Small intestine (tissue), 7 donors: ENCODE measurements around the gene ZNF541. TPM values are rescaled to one million over a fixed set of nuclear protein-coding genes. Genes with fewer than 3 reads are reported as not detected.

Source experiments
- DNase-seq, 2 donors: peaks; one replicate each; pipeline versions ENCODE4 v3.0.0 to v3.0.0-alpha.2; 2013
- FAIRE-seq: peaks from 2 replicates; lab custom pipeline; 2012; peaks lifted over from hg19 to GRCh38; lab: Jason Lieb, UNC
- H3K27ac ChIP-seq, 3 donors: one replicate each; pipeline ENCODE4 v1.5.1; 2013; ENCODE audit warnings: low read length in 2 of 3, mild to moderate bottlenecking in 2 of 3, control low read depth in 1 of 3, inconsistent platforms in 1 of 3, low read depth in 1 of 3, moderate library complexity in 1 of 3
- H3K27me3 ChIP-seq, 3 donors: one replicate each; pipeline ENCODE4 v1.6.1; 2013; ENCODE audit warnings: low read length in 3 of 3, inconsistent platforms in 1 of 3; ENCODE audit not compliant: control insufficient read depth in 3 of 3, insufficient read depth in 3 of 3
- H3K36me3 ChIP-seq, 3 donors: one replicate each; pipeline ENCODE4 v1.6.1; 2013; ENCODE audit warnings: low read length in 3 of 3, inconsistent platforms in 1 of 3, low read depth in 1 of 3, mild to moderate bottlenecking in 1 of 3, moderate library complexity in 1 of 3; ENCODE audit not compliant: control insufficient read depth in 3 of 3, insufficient read depth in 2 of 3
- H3K4me1 ChIP-seq, 3 donors: one replicate each; pipeline ENCODE4 v1.6.1; 2013; ENCODE audit warnings: low read length in 2 of 3, inconsistent platforms in 1 of 3, low read depth in 1 of 3, mild to moderate bottlenecking in 1 of 3, moderate library complexity in 1 of 3; ENCODE audit not compliant: control insufficient read depth in 3 of 3, insufficient read depth in 2 of 3
- H3K4me3 ChIP-seq, 3 donors: one replicate each; pipeline ENCODE4 v1.5.1; 2013; ENCODE audit warnings: low read length in 3 of 3, control low read depth in 1 of 3, inconsistent platforms in 1 of 3, low read depth in 1 of 3, mild to moderate bottlenecking in 1 of 3, moderate library complexity in 1 of 3
- H3K9me3 ChIP-seq, 2 donors: one replicate each; pipeline ENCODE4 v1.6.1; 2013; ENCODE audit warnings: low read depth in 1 of 2, low read length in 1 of 2; ENCODE audit not compliant: control insufficient read depth in 2 of 2, insufficient read depth in 1 of 2
- WGBS, 3 donors: extraction: QIAGEN DNeasy Blood & Tissue Kit; methylation state at CpG; one replicate each; pipeline ENCODE4 v1.1.7; 2013; 5-methylcytosine and 5-hydroxymethylcytosine counted together
- polyA plus RNA-seq, 4 donors: library from polyadenylated mRNA; stranded (reverse) in 3 of 4; unstranded in 1 of 4; fragments of 200-250 nt in 3 of 4; fragments of 120-200 nt in 1 of 4; gene quantifications; one replicate each; pipeline versions ENCODE4 v1.2.1 to v1.2.3, GENCODE V29; 2013
- donor health status: healthy with polysubstance abuse.
- donor health status: control.
- donor health status: control.
- donor health status: Bipolar disorder and iron deficiency.
- donor health status: healthy.

Gene ZNF541
- polyA plus RNA-seq, 4 donors, result 0.10 to 0.30 TPM; not detected in 2

GRCh38 chr19:47564081-47564480 is 8.9 kb downstream of the ZNF541 start:
- peak overlapping the region; percentile 54 to 79 (median 58) for H3K27ac ChIP-seq
- peaks cover 0 to 12% (median 3%) of the 10 kb centered on the region in 3 donors for H3K4me1 ChIP-seq
- DNase-seq (peak; percentile 85 to 92), FAIRE-seq (no peak)
- WGBS, 3 donors, result 17 to 57% (median 23%) methylated on average over 3 of the region's 3 CpGs
- H3K4me3 ChIP-seq, result no peak overlapping the region
- H3K27me3 ChIP-seq, result no peaks in the 10 kb centered on the region
- no peaks in the 10 kb centered on the region for H3K36me3 ChIP-seq
- no peaks in the 10 kb centered on the region for H3K9me3 ChIP-seq

DNA sequence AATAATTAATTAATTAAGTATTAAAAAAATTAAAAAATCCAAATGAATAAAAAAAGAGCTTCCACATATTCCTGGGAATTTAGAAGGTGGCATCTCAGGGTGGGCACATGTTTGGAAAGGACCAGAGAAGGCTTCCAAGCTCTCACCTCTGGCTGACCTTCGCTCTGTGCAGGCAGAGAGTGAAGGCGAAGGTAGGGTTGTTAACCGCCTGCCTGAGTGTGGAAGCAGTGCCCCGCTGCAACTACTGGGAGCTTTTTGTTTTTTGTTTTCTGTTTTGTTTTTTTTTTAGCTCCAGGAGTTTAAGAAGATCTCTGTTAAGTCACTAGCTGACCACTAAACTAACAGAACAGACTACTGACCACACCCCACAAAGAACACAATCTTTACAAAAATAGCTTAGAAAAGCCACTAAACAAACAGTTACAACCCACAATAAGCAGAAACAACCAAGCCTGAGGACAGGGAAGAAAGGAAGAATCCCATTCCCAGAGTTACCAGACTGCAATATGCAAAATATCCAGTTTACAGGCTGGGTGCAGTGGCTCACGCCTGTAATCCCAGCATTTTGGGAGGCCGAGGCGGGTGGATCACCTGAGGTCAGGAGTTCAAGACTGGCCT is 11.4 kb downstream of the ZNF541 start:
- FAIRE-seq, result no peak
- Histone ChIP-seq H3K27ac (no peak overlapping the region), H3K36me3 (no peaks in the 10 kb centered on the region), H3K9me3 (no peaks in the 10 kb centered on the region), H3K4me3 (no peak overlapping the region), H3K27me3 (no peaks in the 10 kb centered on the region), H3K4me1 (peaks cover 0 to 12% (median 3%) of the 10 kb centered on the region in 3 donors)
- no peak for DNase-seq
- 78 to 83% (median 79%) methylated on average over 7 of the region's 7 CpGs for WGBS, 3 donors

DNA sequence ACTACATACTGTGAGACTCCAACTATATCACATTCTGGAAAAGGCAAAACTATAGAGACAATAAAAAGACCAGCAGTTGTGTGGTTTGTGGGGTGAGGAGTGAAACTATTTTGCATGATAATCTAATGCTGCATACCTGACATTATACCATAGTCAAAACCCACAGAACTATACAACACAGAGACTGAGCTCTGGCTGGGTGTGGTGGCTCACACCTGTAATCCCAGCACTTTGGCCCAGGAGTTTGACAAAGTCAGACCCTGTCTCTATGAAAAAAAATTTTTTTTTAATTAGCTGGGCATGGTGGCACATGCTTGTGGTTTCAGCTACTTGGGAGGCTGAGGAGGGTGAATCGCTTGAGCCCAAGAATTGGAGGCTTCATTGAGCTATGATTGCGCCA is 11.9 kb downstream of the ZNF541 start:
- H3K9me3 ChIP-seq, result no peaks in the 10 kb centered on the region
- peak in 1 of 2 donors; percentile 25 for DNase-seq
- WGBS, 3 donors, result 85 to 93% (median 85%) methylated on average over 2 of the region's 2 CpGs
- no peaks in the 10 kb centered on the region for H3K27me3 ChIP-seq
- no peak for FAIRE-seq
- peaks cover 0 to 12% (median 3%) of the 10 kb centered on the region in 3 donors for H3K4me1 ChIP-seq
- H3K27ac ChIP-seq, result no peak overlapping the region
- H3K36me3 ChIP-seq, result no peaks in the 10 kb centered on the region
- no peak overlapping the region for H3K4me3 ChIP-seq

DNA sequence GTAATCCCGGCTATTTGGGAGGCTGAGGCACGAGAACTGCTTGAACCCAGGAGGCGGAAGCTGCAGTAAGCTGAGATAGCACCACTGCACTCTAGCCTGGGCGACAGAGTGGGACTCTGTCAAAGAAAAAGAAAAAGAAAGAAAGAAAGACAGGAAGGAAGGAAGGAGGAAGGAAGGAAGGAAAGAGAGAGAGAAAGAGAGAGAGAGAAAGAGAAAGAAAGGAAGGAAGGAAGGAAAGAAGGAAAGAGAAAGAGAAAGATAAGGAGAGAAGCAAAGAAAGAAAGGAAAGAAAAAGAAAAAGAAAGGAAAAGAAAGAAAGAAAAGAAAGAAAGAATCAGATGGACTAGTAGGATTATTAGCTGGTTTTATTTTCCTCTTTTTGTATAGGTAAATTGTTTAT is 22.8 kb downstream of the ZNF541 start:
- Histone ChIP-seq H3K36me3 (no peaks in the 10 kb centered on the region), H3K9me3 (no peaks in the 10 kb centered on the region), H3K27ac (no peak overlapping the region), H3K4me1 (no peaks in the 10 kb centered on the region), H3K4me3 (no peak overlapping the region), H3K27me3 (peaks cover 0 to 21% (median 0%) of the 10 kb centered on the region in 3 donors)
- no peak for DNase-seq
- WGBS, 3 donors, result 81 to 88% (median 87%) methylated on average over 4 of the region's 4 CpGs
- no peak for FAIRE-seq

DNA sequence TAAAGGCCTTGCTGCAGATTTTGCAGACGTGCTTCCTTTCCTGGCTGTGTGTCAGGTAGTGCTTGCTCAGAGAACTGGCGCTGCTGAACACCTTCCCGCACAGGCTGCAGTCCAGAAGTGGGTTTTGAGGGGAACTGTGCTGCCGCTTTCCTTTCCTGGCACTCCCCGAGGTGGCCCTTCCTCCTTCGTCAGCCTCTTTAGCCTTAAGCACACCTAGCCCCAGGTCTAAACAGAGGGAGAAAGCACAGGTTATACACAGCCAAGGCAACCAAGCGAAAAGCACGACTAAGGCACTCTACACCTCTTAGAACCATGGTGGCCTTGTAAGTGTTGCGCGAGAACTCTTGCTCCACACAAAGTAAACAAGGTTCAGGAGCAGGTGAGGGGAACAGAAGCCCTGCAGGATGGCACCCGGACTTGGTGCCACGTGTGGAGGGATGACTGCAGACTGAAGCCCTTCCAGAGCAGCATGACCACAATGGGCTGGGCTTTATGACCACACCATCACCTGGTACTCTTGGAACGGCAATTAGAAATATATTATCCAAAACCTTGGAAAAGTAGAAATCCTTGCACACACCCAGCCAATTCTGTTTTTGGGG is 23.6 kb downstream of the ZNF541 start:
- Histone ChIP-seq H3K4me3 (no peak overlapping the region), H3K27ac (no peak overlapping the region), H3K36me3 (no peaks in the 10 kb centered on the region), H3K9me3 (no peaks in the 10 kb centered on the region), H3K4me1 (no peaks in the 10 kb centered on the region), H3K27me3 (peaks cover 0 to 28% (median 0%) of the 10 kb centered on the region in 3 donors)
- WGBS, 3 donors, result 72 to 78% (median 73%) methylated on average over 13 of the region's 13 CpGs
- no peak for FAIRE-seq
- no peak for DNase-seq

DNA sequence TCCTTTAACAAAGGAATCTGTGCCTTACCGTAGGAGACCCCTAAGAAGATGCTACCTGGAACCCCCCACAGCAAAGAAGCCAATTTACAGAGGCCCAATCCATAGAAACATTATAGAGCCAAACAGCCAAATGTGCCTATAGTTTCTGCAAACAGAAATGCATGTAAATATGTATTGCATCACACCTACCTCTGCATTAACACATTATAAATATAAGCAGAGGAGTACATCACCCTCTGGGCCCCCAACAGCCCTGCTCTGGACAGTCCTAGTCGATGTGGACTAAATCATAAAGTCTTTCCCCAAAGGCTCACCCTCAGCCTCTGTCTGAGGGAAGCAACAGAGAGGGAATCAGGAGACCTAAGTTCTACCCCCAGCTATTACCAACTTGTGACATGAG is 25.7 kb downstream of the ZNF541 start:
- Histone ChIP-seq H3K4me1 (no peaks in the 10 kb centered on the region), H3K27ac (no peak overlapping the region), H3K9me3 (no peaks in the 10 kb centered on the region), H3K4me3 (no peak overlapping the region), H3K36me3 (no peaks in the 10 kb centered on the region), H3K27me3 (peaks cover 0 to 34% (median 0%) of the 10 kb centered on the region in 3 donors)
- WGBS, 3 donors, result 74 to 83% (median 75%) methylated on average over 2 of the region's 2 CpGs
- FAIRE-seq (no peak), DNase-seq (no peak)

- DNase-seq, result no peak
- no peaks in the 10 kb centered on the region for H3K4me1 ChIP-seq
- H3K27me3 ChIP-seq, result peaks cover 0 to 34% (median 0%) of the 10 kb centered on the region in 3 donors
- no peaks in the 10 kb centered on the region for H3K9me3 ChIP-seq
- no peak overlapping the region for H3K27ac ChIP-seq
- H3K4me3 ChIP-seq, result peak overlapping the region in 1 of 3 donors; percentile 3
- no peak for FAIRE-seq
- WGBS, 3 donors, result 28 to 40% (median 35%) methylated on average over 62 to 75 of the region's 75 CpGs
- no peaks in the 10 kb centered on the region for H3K36me3 ChIP-seq
Observed at GRCh38 chr19:47545061-47545948, 27.6 kb downstream of the ZNF541 start.

DNA sequence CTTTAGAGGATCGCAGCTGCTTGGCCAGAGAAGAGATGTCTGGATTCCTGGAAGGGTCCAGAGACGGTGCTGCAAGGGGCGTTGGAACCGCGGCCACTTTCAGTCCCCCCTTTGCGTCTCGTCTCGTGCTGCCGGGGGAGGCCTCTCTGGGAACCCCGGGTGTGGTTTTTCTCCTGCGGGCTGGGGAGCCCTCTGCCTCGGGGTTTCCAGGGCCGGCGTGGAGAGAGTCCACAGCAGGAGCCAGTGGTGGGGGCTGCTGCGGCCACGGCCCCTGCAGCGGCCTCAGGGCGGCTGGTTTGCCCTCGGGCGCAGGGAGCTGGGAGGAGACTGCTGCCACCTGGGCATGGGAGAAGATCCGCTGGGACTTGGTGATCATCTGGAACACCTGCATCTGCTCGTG is 28.5 kb downstream of the ZNF541 start:
- FAIRE-seq, result no peak

More for the DNA sequence above, 28.5 kb downstream of the ZNF541 start:
- 69 to 86% (median 69%) methylated on average over 17 to 22 of the region's 22 CpGs for WGBS, 3 donors
- no peaks in the 10 kb centered on the region for H3K9me3 ChIP-seq
- no peak for DNase-seq
- H3K4me1 ChIP-seq, result no peaks in the 10 kb centered on the region
- no peak overlapping the region for H3K27ac ChIP-seq
- no peak overlapping the region for H3K4me3 ChIP-seq
- H3K36me3 ChIP-seq, result no peaks in the 10 kb centered on the region
- peaks cover 0 to 34% (median 0%) of the 10 kb centered on the region in 3 donors for H3K27me3 ChIP-seq
